HG03575 (cell line): ENCODE results near the gene PPRC1.

Experiments used
- ATAC-seq: cut with Tn5 transposase; IDR thresholded peaks from one replicate; pipeline ENCODE4 v1.9.1; 2021; ENCODE audit not compliant: unreplicated experiment, insufficient number of reproducible peaks, low FRiP score; ENCODE audit errors: extremely low read depth

The PPRC1 gene

GRCh38 chr10:102140218-102140617, 7.4 kb downstream of the PPRC1 start:
- ATAC-seq, result no peak

- no peak for ATAC-seq
Measured at GRCh38 chr10:102140913-102141540, 8.2 kb downstream of the PPRC1 start.

GRCh38 chr10:102141583-102142107, 8.8 kb downstream of the PPRC1 start:
- no peak for ATAC-seq

GRCh38 chr10:102146971-102147428, 14.2 kb downstream of the PPRC1 start:
- ATAC-seq, result no peak

- ATAC-seq, result no peak
Measured at GRCh38 chr10:102147561-102147960, 14.7 kb downstream of the PPRC1 start.

- ATAC-seq, result no peak
Measured at GRCh38 chr10:102148275-102148674, 15.4 kb downstream of the PPRC1 start.

GRCh38 chr10:102150970-102151773, 18.3 kb downstream of the PPRC1 start:
- no peak for ATAC-seq

- peak; percentile 70 for ATAC-seq
Measured at GRCh38 chr10:102151774-102152544, 19.1 kb downstream of the PPRC1 start, which contains the start of gene NOLC1. Gene NOLC1, plus strand, starts transcription at chr10:102152389. Its CDS starts 22 bp downstream, at chr10:102152411.

GRCh38 chr10:102152545-102152890, 19.7 kb downstream of the PPRC1 start:
- ATAC-seq, result peak; percentile 9

- no peak for ATAC-seq
Measured at GRCh38 chr10:102153093-102153620, 20.3 kb downstream of the PPRC1 start.

- no peak for ATAC-seq
Measured at GRCh38 chr10:102154466-102155116, 21.8 kb downstream of the PPRC1 start.

- ATAC-seq, result no peak
Measured at GRCh38 chr10:102157224-102157623, 24.4 kb downstream of the PPRC1 start.

GRCh38 chr10:102159051-102159597, 26.3 kb downstream of the PPRC1 start:
- ATAC-seq, result no peak

- ATAC-seq, result no peak
Measured at GRCh38 chr10:102159831-102160230, 27.0 kb downstream of the PPRC1 start.

- ATAC-seq, result no peak
Measured at GRCh38 chr10:102163342-102163989, 30.6 kb downstream of the PPRC1 start.

- no peak for ATAC-seq
Measured at GRCh38 chr10:102167861-102168260, 35.0 kb downstream of the PPRC1 start.

- ATAC-seq, result no peak
Measured at GRCh38 chr10:102170602-102171001, 37.8 kb downstream of the PPRC1 start.

GRCh38 chr10:102172288-102172687, 39.4 kb downstream of the PPRC1 start:
- ATAC-seq, result no peak
